Suprapubic skin (tissue), 4 donors: ENCODE results near the gene DNAJB1. TPM values are rescaled to one million over a fixed set of nuclear protein-coding genes. Genes with fewer than 3 reads are reported as not detected.

Source experiments
- DNase-seq, 2 donors: peaks; one replicate each; pipeline ENCODE4 v3.0.0-alpha.2; 2019; ENCODE audit warnings: low spot score in 2 of 2
- H3K27ac ChIP-seq: fragments of 200-600 bp; sonication (generic); one replicate; pipeline ENCODE4 v1.5.1; 2019
- H3K27me3 ChIP-seq: fragments of 200-600 bp; sonication (generic); one replicate; pipeline ENCODE4 v1.5.1; 2019
- H3K36me3 ChIP-seq: fragments of 200-600 bp; sonication (generic); one replicate; pipeline ENCODE4 v1.5.1; 2019
- H3K4me1 ChIP-seq: fragments of 200-600 bp; sonication (generic); one replicate; pipeline ENCODE4 v1.5.1; 2019
- H3K4me3 ChIP-seq: fragments of 200-600 bp; sonication (generic); one replicate; pipeline ENCODE4 v1.5.1; 2019; ENCODE audit warnings: mild to moderate bottlenecking
- H3K9me3 ChIP-seq: fragments of 200-600 bp; sonication (generic); one replicate; pipeline ENCODE4 v1.5.1; 2019
- CTCF ChIP-seq, 2 donors: fragments of 200-600 bp in 1 of 2; fragments of 450-650 bp in 1 of 2; sonication (generic) in 1 of 2; IDR thresholded peaks; one replicate each; pipeline ENCODE4 v1.5.1; 2016 to 2019; ENCODE audit warnings: antibody characterized with exemption in 2 of 2, mild to moderate bottlenecking in 1 of 2, moderate library complexity in 1 of 2
- EP300 ChIP-seq: sonication (generic); formaldehyde crosslinking; IDR thresholded peaks from one replicate; pipeline ENCODE4 v1.6.1; 2017; ENCODE audit warnings: antibody characterized with exemption
- POLR2A ChIP-seq, 2 donors: fragments of 450-650 bp; IDR thresholded peaks; one replicate each; pipeline ENCODE4 v1.6.1; 2017; ENCODE audit warnings: antibody characterized with exemption in 2 of 2, mild to moderate bottlenecking in 2 of 2, moderate library complexity in 2 of 2
- POLR2AphosphoS5 ChIP-seq, 3 donors: sonication (generic); formaldehyde crosslinking; IDR thresholded peaks; one replicate each; pipeline ENCODE4 v1.6.1; 2017; ENCODE audit warnings: antibody characterized with exemption in 3 of 3
- WGBS: methylation state at CpG from one replicate; pipeline ENCODE4 v1.1.5; 2018; 5-methylcytosine and 5-hydroxymethylcytosine counted together
- total RNA-seq, 4 donors: library from RNA; depleted of rRNA; stranded (reverse); fragments of >200 nt; gene quantifications; one replicate each; pipeline ENCODE4 v1.1.0, GENCODE V29; 2016

Gene DNAJB1
- total RNA-seq, 4 donors from 2014 or later, result 54.5 to 197 (median 145) TPM

- no peaks in the 10 kb centered on the region for H3K9me3 ChIP-seq
- H3K27me3 ChIP-seq, result no peaks in the 10 kb centered on the region
- H3K36me3 ChIP-seq, result peaks cover 26% of the 10 kb centered on the region
- DNase-seq, result no peak
- no peak overlapping the region for H3K27ac ChIP-seq
- WGBS, result 35% methylated on average over 13 of the region's 15 CpGs
- H3K4me3 ChIP-seq, result peak overlapping the region; percentile 68
- TF ChIP-seq POLR2A (IDR thresholded peaks at IDR 0.05) (no peak), CTCF (IDR thresholded peaks at IDR 0.05) (no peak), EP300 (no peak), POLR2AphosphoS5 (IDR thresholded peaks at IDR 0.05) (no peak)
- H3K4me1 ChIP-seq, result peaks cover 54% of the 10 kb centered on the region
These were observed 2.1 kb downstream of the DNAJB1 start for GRCh38 chr19:14516048-14516534.

GRCh38 chr19:14515501-14516047, 2.6 kb downstream of the DNAJB1 start:
- Histone ChIP-seq H3K27ac (no peak overlapping the region), H3K9me3 (no peaks in the 10 kb centered on the region), H3K4me3 (peak overlapping the region; percentile 68), H3K36me3 (peaks cover 26% of the 10 kb centered on the region), H3K4me1 (peaks cover 55% of the 10 kb centered on the region), H3K27me3 (no peaks in the 10 kb centered on the region)
- no peak for DNase-seq
- 40% methylated on average over 8 of the region's 8 CpGs for WGBS
- TF ChIP-seq CTCF (IDR thresholded peaks at IDR 0.05), result no peak
- no peak for TF ChIP-seq POLR2A (IDR thresholded peaks at IDR 0.05)
- no peak for TF ChIP-seq POLR2AphosphoS5 (IDR thresholded peaks at IDR 0.05)
- no peak for TF ChIP-seq EP300

- Histone ChIP-seq H3K36me3 (peaks cover 26% of the 10 kb centered on the region), H3K27me3 (no peaks in the 10 kb centered on the region), H3K4me1 (peaks cover 55% of the 10 kb centered on the region), H3K4me3 (no peak overlapping the region), H3K27ac (no peak overlapping the region), H3K9me3 (no peaks in the 10 kb centered on the region)
- TF ChIP-seq POLR2A (IDR thresholded peaks at IDR 0.05), result no peak
- no peak for TF ChIP-seq POLR2AphosphoS5 (IDR thresholded peaks at IDR 0.05)
- TF ChIP-seq EP300, result no peak
- TF ChIP-seq CTCF (IDR thresholded peaks at IDR 0.05), result no peak
- no peak for DNase-seq
- WGBS, result 85% methylated on average over 8 of the region's 8 CpGs
These were observed 3.9 kb downstream of the DNAJB1 start for GRCh38 chr19:14514215-14514863.

- H3K27me3 ChIP-seq, result no peaks in the 10 kb centered on the region
- DNase-seq, result no peak
- H3K36me3 ChIP-seq, result peaks cover 26% of the 10 kb centered on the region
- WGBS, result 89% methylated on average over 14 of the region's 14 CpGs
- no peak overlapping the region for H3K4me3 ChIP-seq
- H3K9me3 ChIP-seq, result no peaks in the 10 kb centered on the region
- TF ChIP-seq CTCF (IDR thresholded peaks at IDR 0.05), result no peak
- no peak for TF ChIP-seq EP300
- no peak for TF ChIP-seq POLR2AphosphoS5 (IDR thresholded peaks at IDR 0.05)
- TF ChIP-seq POLR2A (IDR thresholded peaks at IDR 0.05), result no peak
- H3K4me1 ChIP-seq, result peaks cover 50% of the 10 kb centered on the region
- no peak overlapping the region for H3K27ac ChIP-seq
These were observed 5.7 kb downstream of the DNAJB1 start for GRCh38 chr19:14512406-14512961.

GRCh38 chr19:14511229-14511593, 7.0 kb downstream of the DNAJB1 start:
- Histone ChIP-seq H3K9me3 (no peaks in the 10 kb centered on the region), H3K4me1 (peaks cover 41% of the 10 kb centered on the region), H3K4me3 (no peak overlapping the region), H3K27ac (no peak overlapping the region), H3K27me3 (no peaks in the 10 kb centered on the region), H3K36me3 (peaks cover 24% of the 10 kb centered on the region)
- TF ChIP-seq CTCF (IDR thresholded peaks at IDR 0.05) (no peak), POLR2A (IDR thresholded peaks at IDR 0.05) (no peak), POLR2AphosphoS5 (IDR thresholded peaks at IDR 0.05) (no peak), EP300 (no peak)
- DNase-seq, result no peak
- 61% methylated on average over 4 of the region's 4 CpGs for WGBS
